NOMO-1 (cell line): ENCODE results near the gene TRIM44.
"Not testable (repeated sequence)": the region's sequence is repeated elsewhere in the genome, so short reads cannot be mapped to it uniquely, and the experiment has no call there.

Source experiments
- DNase-seq, 2 experiments: peaks; one replicate each; lab custom pipeline; 2025; ENCODE audit not compliant: unreplicated experiment in 2 of 2; lab: John Stamatoyannopoulos, UW

Gene TRIM44

GRCh38 chr11:35747668-35748067 is 85.1 kb downstream of the TRIM44 start:
- no peak for DNase-seq

DNA sequence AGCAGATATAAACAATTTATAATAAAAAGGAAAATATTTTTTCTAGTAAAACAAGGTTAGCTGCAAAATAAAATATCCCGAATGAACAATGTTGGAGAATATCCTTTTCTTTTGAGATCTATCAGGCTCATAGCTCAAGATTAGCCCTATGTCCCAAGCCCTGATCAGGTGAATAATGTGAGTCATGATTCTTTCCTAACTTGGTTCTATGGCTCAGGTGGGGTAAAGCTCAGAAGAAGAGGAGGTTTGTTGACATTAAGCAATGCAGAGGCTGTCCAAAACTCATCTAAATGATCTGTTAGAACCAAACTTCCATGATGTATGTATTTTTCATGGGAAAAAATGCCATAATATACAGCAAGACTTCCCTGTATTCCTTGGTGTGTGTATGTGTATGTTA is 86.1 kb downstream of the TRIM44 start:
- no peak for DNase-seq

DNA sequence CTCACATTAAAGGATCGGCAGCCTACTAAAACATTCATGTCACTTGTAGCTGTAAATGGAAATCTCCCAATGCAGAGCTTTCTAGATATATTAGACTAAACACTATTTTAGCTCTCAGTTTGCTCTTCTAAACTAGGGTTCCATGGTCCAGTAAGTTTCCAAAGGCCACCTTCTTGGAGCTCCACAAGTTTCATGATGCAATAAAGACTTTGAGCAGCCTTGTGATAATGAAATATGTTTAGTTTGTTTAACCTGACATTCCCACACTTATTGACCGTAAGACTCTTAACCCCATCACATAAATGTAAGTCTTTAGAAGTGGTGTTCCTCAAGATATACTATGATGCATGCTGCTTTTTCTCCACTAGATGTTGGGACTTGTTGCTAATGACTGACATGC is 87.7 kb downstream of the TRIM44 start:
- DNase-seq = no peak

GRCh38 chr11:35750981-35751663 is 88.5 kb downstream of the TRIM44 start:
- no peak for DNase-seq

DNA sequence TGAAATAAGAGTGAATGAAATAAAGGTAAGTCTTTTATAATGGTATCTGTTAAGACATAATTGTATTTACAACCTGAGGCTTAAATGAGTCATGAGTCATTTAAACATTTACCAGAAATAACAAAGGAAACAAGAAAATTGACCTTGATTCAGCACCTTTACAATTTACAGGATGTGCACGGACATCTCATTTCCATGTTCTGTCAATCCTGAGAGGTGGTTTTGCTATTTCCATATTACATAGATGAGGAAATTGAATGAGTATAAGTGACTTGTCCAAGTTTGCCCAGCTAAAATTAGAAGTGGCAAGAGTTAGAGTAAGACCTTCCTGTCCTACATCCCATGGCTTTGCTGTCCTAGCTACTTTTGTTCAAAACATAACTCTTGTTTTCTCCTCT is 89.1 kb downstream of the TRIM44 start:
- no peak for DNase-seq

- DNase-seq = no peak
Measured at GRCh38 chr11:35752115-35752514, 89.5 kb downstream of the TRIM44 start.

- DNase-seq = not testable (repeated sequence)
Measured at GRCh38 chr11:35753573-35753972, 91.0 kb downstream of the TRIM44 start.

DNA sequence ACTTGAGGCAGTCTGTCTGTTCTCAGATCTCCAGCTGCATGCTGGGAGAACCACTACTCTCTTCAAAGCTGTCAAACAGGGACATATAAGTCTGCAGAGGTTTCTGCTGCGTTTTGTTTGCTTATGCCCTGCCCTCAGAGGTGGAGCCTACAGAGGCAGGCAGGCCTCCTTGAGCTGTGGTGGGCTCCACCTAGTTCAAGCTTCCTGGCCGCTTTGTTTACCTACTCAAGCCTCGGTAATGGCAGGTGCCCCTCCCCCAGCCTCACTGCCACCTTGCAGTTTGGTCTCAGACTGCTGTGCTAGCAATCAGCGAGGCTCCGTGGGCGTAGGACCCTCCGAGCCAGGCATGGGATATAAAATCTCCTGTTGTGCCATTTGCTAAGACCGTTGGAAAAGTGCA is 97.4 kb downstream of the TRIM44 start:
- not testable (repeated sequence) for DNase-seq

- DNase-seq = no peak
Measured at GRCh38 chr11:35761899-35762298, 99.3 kb downstream of the TRIM44 start.

GRCh38 chr11:35763301-35763700 is 100.7 kb downstream of the TRIM44 start:
- no peak for DNase-seq

DNA sequence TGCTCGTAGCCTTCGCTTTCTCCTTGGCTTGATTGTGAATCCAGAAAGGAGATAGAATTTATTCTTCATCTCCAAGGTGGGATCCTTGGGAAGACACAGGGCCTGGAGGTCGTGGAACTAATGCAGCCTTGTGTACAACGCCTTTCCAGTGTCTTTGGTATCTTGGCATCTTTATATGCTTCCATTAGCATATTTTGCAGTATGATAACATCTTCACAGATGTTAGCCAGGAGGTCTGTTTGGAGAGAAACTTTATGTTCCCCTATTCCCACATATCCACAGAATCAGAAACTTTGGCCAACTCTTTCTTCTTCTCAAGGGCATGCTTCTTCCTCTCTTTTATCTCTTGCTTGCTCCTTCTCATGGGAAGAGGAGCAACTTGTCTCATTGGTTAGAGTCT is 101.2 kb downstream of the TRIM44 start:
- DNase-seq = no peak

GRCh38 chr11:35764417-35764816 is 101.8 kb downstream of the TRIM44 start:
- no peak for DNase-seq

- DNase-seq = no peak
Measured at GRCh38 chr11:35765211-35765610, 102.6 kb downstream of the TRIM44 start.

DNA sequence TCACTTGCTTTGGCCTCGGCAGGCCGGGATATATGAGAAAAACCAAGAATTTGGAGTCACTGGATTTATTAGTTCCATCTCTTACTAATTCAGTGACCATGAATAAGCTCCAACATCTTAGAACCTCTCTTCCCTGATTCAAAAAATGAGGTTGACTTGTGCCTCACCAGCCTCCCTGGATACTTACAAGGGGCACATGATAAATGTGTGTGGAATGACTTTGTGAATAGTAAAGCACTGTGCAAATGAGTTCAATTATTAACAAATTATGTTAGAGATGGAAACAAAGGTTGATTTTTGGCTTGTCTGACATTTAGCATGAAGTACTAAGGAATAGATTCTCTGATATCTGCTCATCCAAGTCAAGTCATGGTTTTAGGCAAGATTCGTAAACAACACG is 104.1 kb downstream of the TRIM44 start:
- DNase-seq = no peak

DNA sequence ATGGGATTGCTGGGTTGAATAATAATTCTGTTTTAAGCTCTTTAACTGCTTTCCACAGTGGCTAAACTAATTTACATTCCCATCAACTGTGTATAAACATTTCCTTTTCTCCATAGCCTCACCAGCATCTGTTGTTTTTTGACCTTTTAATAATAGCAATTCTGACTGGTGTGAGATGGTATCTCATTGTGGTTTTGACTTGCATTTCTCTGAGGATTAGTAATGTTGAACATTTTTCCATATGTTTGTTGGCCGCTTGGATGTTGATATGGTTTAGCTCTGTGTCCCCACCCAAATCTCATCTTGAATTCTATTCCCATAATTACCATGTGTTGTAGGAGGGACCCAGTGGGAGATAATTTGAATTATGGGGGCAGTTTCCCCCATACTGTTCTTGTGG is 107.8 kb downstream of the TRIM44 start:
- not testable (repeated sequence) for DNase-seq

DNA sequence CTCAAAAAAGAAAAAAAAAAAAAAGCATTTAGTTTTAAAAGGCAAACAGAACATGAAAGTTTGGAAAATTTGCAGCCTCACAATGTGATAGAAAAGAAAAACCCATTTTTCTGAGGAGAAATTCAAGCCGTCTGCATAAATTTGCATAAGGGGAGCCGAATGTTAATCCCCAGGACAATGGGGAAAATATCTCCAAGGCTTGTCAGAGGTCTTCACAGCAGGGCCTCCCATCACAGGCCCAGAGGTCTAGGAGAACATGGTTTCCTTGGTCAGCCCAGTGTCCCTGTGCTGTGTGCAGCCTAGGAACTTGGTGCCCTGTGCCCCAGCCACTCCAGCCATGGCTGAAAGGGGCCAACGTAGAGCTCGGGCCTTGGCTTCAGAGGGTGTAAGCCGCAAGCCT is 109.1 kb downstream of the TRIM44 start:
- no peak for DNase-seq

DNA sequence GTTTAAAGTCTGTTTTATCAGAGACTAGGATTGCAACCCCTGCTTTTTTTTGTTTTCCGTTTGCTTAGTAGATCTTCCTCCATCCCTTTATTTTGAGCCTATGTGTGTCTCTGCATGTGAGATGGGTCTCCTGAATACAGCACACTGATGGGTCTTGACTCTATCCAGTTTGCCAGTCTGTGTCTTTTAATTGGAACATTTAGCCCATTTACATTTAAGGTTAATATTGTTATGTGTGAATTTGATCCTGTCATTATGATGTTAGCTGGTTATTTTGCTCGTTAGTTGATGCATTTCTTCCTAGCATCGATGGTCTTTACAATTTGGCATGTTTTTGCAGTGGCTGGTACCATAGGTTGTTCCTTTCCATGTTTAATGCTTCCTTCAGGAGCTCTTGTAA is 114.7 kb downstream of the TRIM44 start:
- not testable (repeated sequence) for DNase-seq

GRCh38 chr11:35778943-35779342 is 116.4 kb downstream of the TRIM44 start:
- DNase-seq = not testable (repeated sequence)

DNA sequence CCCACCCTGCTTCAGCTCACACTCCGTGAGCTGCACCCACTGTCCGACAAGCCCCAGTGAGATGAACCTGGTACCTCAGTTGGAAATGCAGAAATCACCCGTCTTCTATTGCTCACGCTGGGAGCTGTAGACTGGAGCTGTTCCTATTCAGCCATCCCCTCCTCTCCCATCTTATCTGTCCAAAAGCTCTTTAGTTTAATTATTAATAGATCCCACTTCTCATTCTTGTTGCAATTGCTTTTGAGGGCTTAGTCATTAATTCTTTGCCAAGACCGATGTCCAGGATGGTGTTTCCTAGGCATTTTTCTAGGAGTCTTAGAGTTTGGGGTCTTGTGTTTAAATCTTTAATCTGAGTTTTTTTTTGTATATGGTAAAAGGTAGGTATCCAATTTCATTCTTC is 116.8 kb downstream of the TRIM44 start:
- no peak for DNase-seq

GRCh38 chr11:35780951-35781860 is 118.6 kb downstream of the TRIM44 start:
- DNase-seq = no peak

DNA sequence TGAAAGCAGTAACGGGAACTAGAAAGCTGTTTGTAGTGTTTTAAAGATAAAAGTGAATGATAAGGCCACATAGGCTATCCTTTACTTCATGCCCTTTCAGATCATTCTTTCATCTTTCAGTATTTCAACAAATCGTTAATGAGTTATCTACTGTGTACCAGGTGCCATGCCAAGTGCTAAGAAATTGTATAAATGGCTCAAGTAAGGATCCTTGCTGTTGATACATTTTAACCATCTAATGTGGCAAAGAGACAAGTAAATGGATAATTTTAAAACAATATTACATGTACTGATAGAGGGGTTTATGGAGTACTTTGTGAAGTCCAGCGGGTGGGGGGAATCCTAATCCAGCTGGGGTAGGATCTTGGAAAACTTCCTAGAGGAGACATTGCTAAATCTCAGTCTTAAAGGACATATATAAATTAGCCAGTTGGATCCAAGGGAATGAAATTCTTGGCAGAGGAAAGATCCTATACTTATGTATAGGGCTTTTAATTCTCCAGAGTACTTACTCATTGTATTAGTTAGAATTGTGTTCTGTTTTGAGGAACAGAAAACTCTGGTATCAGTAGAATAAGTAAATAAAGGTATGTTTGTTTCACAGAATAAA is 119.4 kb downstream of the TRIM44 start:
- no peak for DNase-seq

DNA sequence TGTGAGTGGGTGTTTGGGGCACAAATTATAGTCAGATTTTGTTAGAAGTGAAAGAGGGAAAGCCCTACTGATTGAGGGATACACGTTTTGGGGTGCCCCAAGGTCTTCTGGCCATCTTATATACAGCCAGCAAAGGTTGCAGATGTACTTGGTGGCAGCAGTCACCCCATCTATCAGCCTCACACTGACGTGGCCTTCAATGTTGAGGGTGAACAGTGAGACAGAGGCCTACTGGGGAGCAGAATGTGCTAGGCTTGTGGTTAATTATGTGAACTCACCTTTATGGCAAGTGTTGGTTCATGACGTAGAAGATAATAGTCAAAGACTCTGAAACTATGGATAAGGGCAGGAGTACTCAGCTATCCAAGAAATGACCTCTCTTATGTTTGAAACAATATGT is 121.2 kb downstream of the TRIM44 start:
- no peak for DNase-seq
